ENCODE data around the gene EHHADH. TPM values are rescaled to one million over a fixed set of nuclear protein-coding genes. Genes with fewer than 3 reads are reported as not detected.

Gene EHHADH
- total and polyA plus RNA-seq, 2 donors (not counting 3 experiments of a cell fraction or from before 2014, with no cell fraction given): 1.3 to 5.8 TPM

DNA sequence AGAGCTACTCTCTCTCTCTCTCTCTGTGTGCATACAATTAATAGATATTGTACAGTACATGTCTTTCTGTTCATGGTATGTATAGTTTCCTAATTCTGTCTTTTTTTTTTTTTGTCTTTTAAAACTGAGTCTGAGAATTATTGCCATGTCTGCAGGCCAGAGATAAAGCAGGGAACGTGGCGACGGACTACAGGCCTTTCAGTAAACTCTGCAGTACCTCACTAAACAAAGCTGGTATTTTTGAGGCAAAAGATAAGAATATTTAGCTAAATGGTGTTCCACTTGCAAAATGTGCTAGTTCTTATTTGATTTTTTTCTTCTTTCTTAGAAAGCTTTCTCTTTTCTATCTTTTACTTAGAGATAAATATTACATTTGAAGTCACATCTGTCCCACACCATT lies 44.0 kb upstream of the EHHADH start:
- CTCF ChIA-PET: interaction anchor here (1.5 kb wide), 1 partner anchor 10 kb away, joined by 6 read pairs; no protein-coding TSS in a partner anchor
- Histone ChIP-seq H3K9me1 (replicated peaks; ENCODE audit: control insufficient read depth, extremely low read depth, insufficient read depth, low read length) (no peaks in the 10 kb centered on the region), H3K79me2 (ENCODE audit: control insufficient read depth, insufficient read depth, low read length) (no peaks in the 10 kb centered on the region), H2AFZ (ENCODE audit: low read depth, low read length) (no peak overlapping the region), H3K27me3 (ENCODE audit: control insufficient read depth in 2 of 2, insufficient read depth in 2 of 2, low read length in 2 of 2) (no peaks in the 10 kb centered on the region), H4K20me1 (replicated peaks; ENCODE audit: control insufficient read depth, extremely low read depth, insufficient read depth, low read length) (no peaks in the 10 kb centered on the region), H3K27ac (ENCODE audit: insufficient read depth, low read depth, low read length) (no peak overlapping the region), H3K4me3 (replicated peaks in 1 of 3; ENCODE audit: insufficient read depth in 1 of 3, low read depth in 1 of 3, low read length in 3 of 3) (no peak overlapping the region), H3K9ac (replicated peaks; ENCODE audit: extremely low read depth, insufficient read depth, low read length) (no peak overlapping the region), H3K4me1 (ENCODE audit: control insufficient read depth, extremely low read depth, insufficient read depth, low read length) (no peaks in the 10 kb centered on the region), H3K4me2 (ENCODE audit: insufficient read depth, low read length) (no peak overlapping the region), H3K36me3 (ENCODE audit: control insufficient read depth in 2 of 2, extremely low read depth in 1 of 2, insufficient read depth in 2 of 2, low read length in 2 of 2) (no peaks in the 10 kb centered on the region), H3K9me3 (replicated peaks; ENCODE audit: control insufficient read depth, insufficient read depth, low read length) (no peaks in the 10 kb centered on the region)
- no peak for TF ChIP-seq MYC (IDR thresholded peaks at IDR 0.05; ENCODE audit: low read depth, low read length)
- TF ChIP-seq, protein P1, sequence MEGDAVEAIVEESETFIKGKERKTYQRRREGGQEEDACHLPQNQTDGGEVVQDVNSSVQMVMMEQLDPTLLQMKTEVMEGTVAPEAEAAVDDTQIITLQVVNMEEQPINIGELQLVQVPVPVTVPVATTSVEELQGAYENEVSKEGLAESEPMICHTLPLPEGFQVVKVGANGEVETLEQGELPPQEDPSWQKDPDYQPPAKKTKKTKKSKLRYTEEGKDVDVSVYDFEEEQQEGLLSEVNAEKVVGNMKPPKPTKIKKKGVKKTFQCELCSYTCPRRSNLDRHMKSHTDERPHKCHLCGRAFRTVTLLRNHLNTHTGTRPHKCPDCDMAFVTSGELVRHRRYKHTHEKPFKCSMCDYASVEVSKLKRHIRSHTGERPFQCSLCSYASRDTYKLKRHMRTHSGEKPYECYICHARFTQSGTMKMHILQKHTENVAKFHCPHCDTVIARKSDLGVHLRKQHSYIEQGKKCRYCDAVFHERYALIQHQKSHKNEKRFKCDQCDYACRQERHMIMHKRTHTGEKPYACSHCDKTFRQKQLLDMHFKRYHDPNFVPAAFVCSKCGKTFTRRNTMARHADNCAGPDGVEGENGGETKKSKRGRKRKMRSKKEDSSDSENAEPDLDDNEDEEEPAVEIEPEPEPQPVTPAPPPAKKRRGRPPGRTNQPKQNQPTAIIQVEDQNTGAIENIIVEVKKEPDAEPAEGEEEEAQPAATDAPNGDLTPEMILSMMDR (IDR thresholded peaks at IDR 0.05; ENCODE audit: extremely low read depth in 1 of 2, insufficient read depth in 1 of 2, low read depth in 1 of 2, low read length in 2 of 2): no peak
- dilution Hi-C loops (cut with MboI; ENCODE audit: extremely low pct_ligation_motif_present, low sequenced_read_pairs) (no loop called here), intact Hi-C loops (cut with micrococcal nuclease) (no loop called here)
- DNase-seq (ENCODE audit: low read depth, low spot score) (no peak), FAIRE-seq (no peak)
- no TSS peak for BruUV-seq (replicated peaks)
- POLR2A ChIA-PET: no interaction called here

- FAIRE-seq (no peak), DNase-seq (ENCODE audit: low read depth, low spot score) (no peak)
- Histone ChIP-seq H3K27me3 (ENCODE audit: control insufficient read depth in 2 of 2, insufficient read depth in 2 of 2, low read length in 2 of 2) (no peaks in the 10 kb centered on the region), H3K36me3 (ENCODE audit: control insufficient read depth in 2 of 2, extremely low read depth in 1 of 2, insufficient read depth in 2 of 2, low read length in 2 of 2) (no peaks in the 10 kb centered on the region), H3K4me2 (ENCODE audit: insufficient read depth, low read length) (no peak overlapping the region), H2AFZ (ENCODE audit: low read depth, low read length) (no peak overlapping the region), H4K20me1 (replicated peaks; ENCODE audit: control insufficient read depth, extremely low read depth, insufficient read depth, low read length) (no peaks in the 10 kb centered on the region), H3K9me3 (replicated peaks; ENCODE audit: control insufficient read depth, insufficient read depth, low read length) (no peaks in the 10 kb centered on the region), H3K4me1 (ENCODE audit: control insufficient read depth, extremely low read depth, insufficient read depth, low read length) (no peaks in the 10 kb centered on the region), H3K27ac (ENCODE audit: insufficient read depth, low read depth, low read length) (no peak overlapping the region), H3K9me1 (replicated peaks; ENCODE audit: control insufficient read depth, extremely low read depth, insufficient read depth, low read length) (no peaks in the 10 kb centered on the region), H3K79me2 (ENCODE audit: control insufficient read depth, insufficient read depth, low read length) (no peaks in the 10 kb centered on the region), H3K4me3 (replicated peaks in 1 of 3; ENCODE audit: insufficient read depth in 1 of 3, low read depth in 1 of 3, low read length in 3 of 3) (no peak overlapping the region), H3K9ac (replicated peaks; ENCODE audit: extremely low read depth, insufficient read depth, low read length) (no peak overlapping the region)
- TF ChIP-seq, protein P1 (IDR thresholded peaks at IDR 0.05; ENCODE audit: extremely low read depth in 1 of 2, insufficient read depth in 1 of 2, low read depth in 1 of 2, low read length in 2 of 2): no peak
- TF ChIP-seq FOS (IDR thresholded peaks at IDR 0.05; ENCODE audit: borderline replicate concordance, insufficient read depth, low read length): no peak
- no peak for TF ChIP-seq POLR2A (IDR thresholded peaks at IDR 0.05; ENCODE audit: low read depth, low read length)
- no peak for TF ChIP-seq GATA2 (IDR thresholded peaks at IDR 0.05; ENCODE audit: insufficient read depth, insufficient read length, low read depth, low read length)
- no peak for TF ChIP-seq JUN (IDR thresholded peaks at IDR 0.05; ENCODE audit: borderline replicate concordance, insufficient read depth, insufficient read length, low read depth)
- TF ChIP-seq EZH2 (IDR thresholded peaks at IDR 0.05; ENCODE audit: borderline replicate concordance, low read depth, low read length, severe bottlenecking): no peak
- no peak for TF ChIP-seq POLR2AphosphoS5 (IDR thresholded peaks at IDR 0.05; ENCODE audit: insufficient read depth, low read depth, low read length)
- TF ChIP-seq, protein P2, sequence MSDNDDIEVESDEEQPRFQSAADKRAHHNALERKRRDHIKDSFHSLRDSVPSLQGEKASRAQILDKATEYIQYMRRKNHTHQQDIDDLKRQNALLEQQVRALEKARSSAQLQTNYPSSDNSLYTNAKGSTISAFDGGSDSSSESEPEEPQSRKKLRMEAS (IDR thresholded peaks at IDR 0.05; ENCODE audit: insufficient read depth, insufficient read length): no peak
- TF ChIP-seq MYC (IDR thresholded peaks at IDR 0.05; ENCODE audit: low read depth, low read length): no peak
- POLR2A ChIA-PET: interaction anchor here (0.7 kb wide), 2 partner anchors 14 to 759 kb away, joined by 3 read pairs; no protein-coding TSS in a partner anchor
- CTCF ChIA-PET: no interaction called here
- dilution Hi-C loops (cut with MboI; ENCODE audit: extremely low pct_ligation_motif_present, low sequenced_read_pairs) (no loop called here), intact Hi-C loops (cut with micrococcal nuclease) (no loop called here)
- no TSS peak for BruUV-seq (replicated peaks)
These were observed 38.4 kb upstream of the EHHADH start for GRCh38 chr3:185292238-185292637.

Measured in endothelial cell of umbilical vein (primary cell).